ENCODE measurements around the gene UNC5CL.

Gene UNC5CL

DNA sequence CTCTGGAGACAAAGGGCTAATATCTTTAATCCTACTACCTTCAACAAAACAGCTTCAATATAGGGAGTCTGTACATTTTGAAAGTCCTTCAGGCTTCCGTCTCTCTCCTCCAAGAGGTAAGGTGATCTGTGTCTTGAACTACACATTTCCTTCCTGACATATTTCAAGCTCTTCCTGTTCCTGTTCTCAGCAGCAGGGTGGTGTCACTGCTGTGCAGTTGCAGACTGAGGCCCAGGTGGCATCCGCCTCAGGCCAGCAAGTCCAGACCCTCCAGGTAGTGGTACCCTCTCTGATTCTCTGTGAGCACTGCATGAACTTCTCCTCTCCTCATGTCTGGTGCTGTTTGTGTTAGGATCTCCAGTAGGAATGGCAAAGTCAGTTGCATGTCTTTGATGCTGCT, 41.6 kb upstream of the UNC5CL start:
- Histone ChIP-seq H3K27ac (replicated peaks; ENCODE audit: low read length) (no peak overlapping the region), H2BK5ac (ENCODE audit: low read length) (no peak overlapping the region), H3K4me3 (ENCODE audit: low read length in 2 of 2) (no peak overlapping the region), H3K4me2 (ENCODE audit: insufficient read depth, low read length, poor library complexity, severe bottlenecking) (no peak overlapping the region), H3K79me1 (ENCODE audit: low read depth, low read length) (no peaks in the 10 kb centered on the region), H3K18ac (ENCODE audit: low read length) (no peak overlapping the region), H2BK120ac (ENCODE audit: low read depth, low read length) (no peak overlapping the region), H3K27me3 (ENCODE audit: control insufficient read depth in 3 of 3, insufficient read depth in 3 of 3, low read depth in 1 of 3, low read length in 3 of 3) (no peaks in the 10 kb centered on the region), H3K4ac (ENCODE audit: low read length) (no peak overlapping the region), H4K8ac (ENCODE audit: low read depth, low read length) (no peak overlapping the region), H3K14ac (ENCODE audit: low read length) (no peak overlapping the region), H3K36me3 (replicated peaks in 1 of 2; ENCODE audit: control insufficient read depth in 2 of 2, insufficient read depth in 2 of 2, low read length in 2 of 2) (peaks cover 12 to 74% of the 10 kb centered on the region in 2 donors), H3K9me3 (replicated peaks in 1 of 2; ENCODE audit: control insufficient read depth in 2 of 2, insufficient read depth in 1 of 2, low read depth in 1 of 2, low read length in 2 of 2) (no peaks in the 10 kb centered on the region), H2AK5ac (ENCODE audit: low read depth, low read length) (no peak overlapping the region), H3K4me1 (ENCODE audit: control insufficient read depth in 2 of 2, insufficient read depth in 1 of 2, low read depth in 1 of 2, low read length in 2 of 2) (no peaks in the 10 kb centered on the region), H4K91ac (ENCODE audit: low read depth, low read length, poor library complexity) (no peak overlapping the region), H2BK15ac (ENCODE audit: low read length) (no peak overlapping the region), H2BK12ac (ENCODE audit: low read length) (no peak overlapping the region), H3K23ac (ENCODE audit: low read depth, low read length, poor library complexity) (no peak overlapping the region), H3K9ac (ENCODE audit: low read depth, low read length, poor library complexity) (no peak overlapping the region), H2AFZ (ENCODE audit: low read length) (no peak overlapping the region)
- no peak for DNase-seq (ENCODE audit: low spot score)
- WGBS, 2 donors (ENCODE audit: extremely low coverage in 2 of 2, insufficient read length in 2 of 2, insufficient replicate concordance in 1 of 2), result no CpG with 5 or more reads among the region's 2 CpGs

DNA sequence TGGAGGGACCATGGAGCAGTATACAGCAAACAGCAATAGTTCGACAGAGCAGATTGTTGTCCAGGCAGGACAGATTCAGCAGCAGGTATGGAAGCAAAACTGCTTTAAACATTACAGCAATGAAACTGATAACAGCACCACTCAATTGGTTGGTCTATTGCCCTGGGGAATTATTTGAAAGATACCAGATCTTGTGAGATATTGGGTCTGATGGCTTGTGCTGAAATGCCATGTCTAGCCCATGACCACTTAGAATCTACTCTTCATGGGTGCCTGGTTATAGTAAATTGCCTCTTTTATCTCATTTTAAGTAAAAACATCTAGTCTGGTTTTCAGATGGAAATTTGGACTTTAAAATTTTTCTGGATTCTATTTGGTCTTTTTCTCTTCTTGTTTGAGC, 40.1 kb upstream of the UNC5CL start:
- Histone ChIP-seq H4K8ac (ENCODE audit: low read depth, low read length) (no peak overlapping the region), H3K4me2 (ENCODE audit: insufficient read depth, low read length, poor library complexity, severe bottlenecking) (no peak overlapping the region), H2BK12ac (ENCODE audit: low read length) (no peak overlapping the region), H3K14ac (ENCODE audit: low read length) (no peak overlapping the region), H3K9me3 (replicated peaks in 1 of 2; ENCODE audit: control insufficient read depth in 2 of 2, insufficient read depth in 1 of 2, low read depth in 1 of 2, low read length in 2 of 2) (no peaks in the 10 kb centered on the region), H3K4me3 (ENCODE audit: low read length in 2 of 2) (no peak overlapping the region), H3K23ac (ENCODE audit: low read depth, low read length, poor library complexity) (no peak overlapping the region), H4K91ac (ENCODE audit: low read depth, low read length, poor library complexity) (no peak overlapping the region), H3K4me1 (ENCODE audit: control insufficient read depth in 2 of 2, insufficient read depth in 1 of 2, low read depth in 1 of 2, low read length in 2 of 2) (peaks cover 4 to 5% of the 10 kb centered on the region in 2 donors), H2BK120ac (ENCODE audit: low read depth, low read length) (no peak overlapping the region), H2AK5ac (ENCODE audit: low read depth, low read length) (no peak overlapping the region), H3K36me3 (replicated peaks in 1 of 2; ENCODE audit: control insufficient read depth in 2 of 2, insufficient read depth in 2 of 2, low read length in 2 of 2) (peaks cover 12 to 58% of the 10 kb centered on the region in 2 donors), H3K18ac (ENCODE audit: low read length) (no peak overlapping the region), H3K79me1 (ENCODE audit: low read depth, low read length) (no peaks in the 10 kb centered on the region), H2BK5ac (ENCODE audit: low read length) (no peak overlapping the region), H3K27me3 (ENCODE audit: control insufficient read depth in 3 of 3, insufficient read depth in 3 of 3, low read depth in 1 of 3, low read length in 3 of 3) (no peaks in the 10 kb centered on the region), H3K27ac (replicated peaks; ENCODE audit: low read length) (no peak overlapping the region), H2BK15ac (ENCODE audit: low read length) (no peak overlapping the region), H3K9ac (ENCODE audit: low read depth, low read length, poor library complexity) (no peak overlapping the region), H3K4ac (ENCODE audit: low read length) (no peak overlapping the region), H2AFZ (ENCODE audit: low read length) (no peak overlapping the region)
- WGBS, 2 donors (ENCODE audit: extremely low coverage in 2 of 2, insufficient read length in 2 of 2, insufficient replicate concordance in 1 of 2), result no CpG with 5 or more reads among the region's 1 CpG
- no peak for DNase-seq (ENCODE audit: low spot score)

GRCh38 chr6:41078101-41078500, 39.1 kb upstream of the UNC5CL start:
- no peaks in the 10 kb centered on the region for H3K9me3 ChIP-seq (replicated peaks in 1 of 2; ENCODE audit: control insufficient read depth in 2 of 2, insufficient read depth in 1 of 2, low read depth in 1 of 2, low read length in 2 of 2)
- H2AFZ ChIP-seq (ENCODE audit: low read length), result no peak overlapping the region
- no peak overlapping the region for H3K4me3 ChIP-seq (ENCODE audit: low read length in 2 of 2)
- no peak overlapping the region for H4K91ac ChIP-seq (ENCODE audit: low read depth, low read length, poor library complexity)
- no peak for DNase-seq (ENCODE audit: low spot score)
- H3K79me1 ChIP-seq (ENCODE audit: low read depth, low read length), result peaks cover 3% of the 10 kb centered on the region
- no peak overlapping the region for H3K4me2 ChIP-seq (ENCODE audit: insufficient read depth, low read length, poor library complexity, severe bottlenecking)
- H3K4me1 ChIP-seq (ENCODE audit: control insufficient read depth in 2 of 2, insufficient read depth in 1 of 2, low read depth in 1 of 2, low read length in 2 of 2), result peaks cover 5 to 6% of the 10 kb centered on the region in 2 donors
- H3K14ac ChIP-seq (ENCODE audit: low read length), result no peak overlapping the region
- no peak overlapping the region for H2BK5ac ChIP-seq (ENCODE audit: low read length)
- no peak overlapping the region for H2BK15ac ChIP-seq (ENCODE audit: low read length)
- H3K23ac ChIP-seq (ENCODE audit: low read depth, low read length, poor library complexity), result no peak overlapping the region
- no peak overlapping the region for H3K18ac ChIP-seq (ENCODE audit: low read length)
- H2AK5ac ChIP-seq (ENCODE audit: low read depth, low read length), result no peak overlapping the region
- H3K36me3 ChIP-seq (replicated peaks in 1 of 2; ENCODE audit: control insufficient read depth in 2 of 2, insufficient read depth in 2 of 2, low read length in 2 of 2), result peaks cover 8 to 48% of the 10 kb centered on the region in 2 donors
- H2BK12ac ChIP-seq (ENCODE audit: low read length), result no peak overlapping the region
- H3K4ac ChIP-seq (ENCODE audit: low read length), result no peak overlapping the region
- H3K9ac ChIP-seq (ENCODE audit: low read depth, low read length, poor library complexity), result no peak overlapping the region
- H2BK120ac ChIP-seq (ENCODE audit: low read depth, low read length), result no peak overlapping the region
- WGBS, 2 donors (ENCODE audit: extremely low coverage in 2 of 2, insufficient read length in 2 of 2, insufficient replicate concordance in 1 of 2), result no CpG with 5 or more reads among the region's 3 CpGs
- no peaks in the 10 kb centered on the region for H3K27me3 ChIP-seq (ENCODE audit: control insufficient read depth in 3 of 3, insufficient read depth in 3 of 3, low read depth in 1 of 3, low read length in 3 of 3)
- no peak overlapping the region for H4K8ac ChIP-seq (ENCODE audit: low read depth, low read length)
- H3K27ac ChIP-seq (replicated peaks; ENCODE audit: low read length), result no peak overlapping the region

- H3K23ac ChIP-seq (ENCODE audit: low read depth, low read length, poor library complexity), result no peak overlapping the region
- no peak overlapping the region for H2AFZ ChIP-seq (ENCODE audit: low read length)
- no peak overlapping the region for H3K4ac ChIP-seq (ENCODE audit: low read length)
- H3K36me3 ChIP-seq (replicated peaks in 1 of 2; ENCODE audit: control insufficient read depth in 2 of 2, insufficient read depth in 2 of 2, low read length in 2 of 2), result peaks cover 8 to 43% of the 10 kb centered on the region in 2 donors
- no peak overlapping the region for H2BK120ac ChIP-seq (ENCODE audit: low read depth, low read length)
- H3K18ac ChIP-seq (ENCODE audit: low read length), result no peak overlapping the region
- no peak overlapping the region for H4K8ac ChIP-seq (ENCODE audit: low read depth, low read length)
- no peak overlapping the region for H2BK15ac ChIP-seq (ENCODE audit: low read length)
- DNase-seq (ENCODE audit: low spot score), result no peak
- H3K27me3 ChIP-seq (ENCODE audit: control insufficient read depth in 3 of 3, insufficient read depth in 3 of 3, low read depth in 1 of 3, low read length in 3 of 3), result no peaks in the 10 kb centered on the region
- no peak overlapping the region for H2BK12ac ChIP-seq (ENCODE audit: low read length)
- no peak overlapping the region for H4K91ac ChIP-seq (ENCODE audit: low read depth, low read length, poor library complexity)
- peaks cover 3% of the 10 kb centered on the region for H3K79me1 ChIP-seq (ENCODE audit: low read depth, low read length)
- H3K9ac ChIP-seq (ENCODE audit: low read depth, low read length, poor library complexity), result no peak overlapping the region
- H3K9me3 ChIP-seq (replicated peaks in 1 of 2; ENCODE audit: control insufficient read depth in 2 of 2, insufficient read depth in 1 of 2, low read depth in 1 of 2, low read length in 2 of 2), result no peaks in the 10 kb centered on the region
- H3K27ac ChIP-seq (replicated peaks; ENCODE audit: low read length), result no peak overlapping the region
- H3K4me3 ChIP-seq (ENCODE audit: low read length in 2 of 2), result no peak overlapping the region
- peaks cover 5 to 6% of the 10 kb centered on the region in 2 donors for H3K4me1 ChIP-seq (ENCODE audit: control insufficient read depth in 2 of 2, insufficient read depth in 1 of 2, low read depth in 1 of 2, low read length in 2 of 2)
- H3K4me2 ChIP-seq (ENCODE audit: insufficient read depth, low read length, poor library complexity, severe bottlenecking), result no peak overlapping the region
- no peak overlapping the region for H3K14ac ChIP-seq (ENCODE audit: low read length)
- H2AK5ac ChIP-seq (ENCODE audit: low read depth, low read length), result no peak overlapping the region
- H2BK5ac ChIP-seq (ENCODE audit: low read length), result no peak overlapping the region
- no CpG with 5 or more reads among the region's 2 CpGs for WGBS, 2 donors (ENCODE audit: extremely low coverage in 2 of 2, insufficient read length in 2 of 2, insufficient replicate concordance in 1 of 2)
Observed at GRCh38 chr6:41077536-41077935, 38.5 kb upstream of the UNC5CL start.
